SK-N-MC (cell line): ENCODE data around the gene ATP6V1C2.

Experiments used
- EZH2 ChIP-seq: fragments of 200-600 bp; sonication (generic); IDR thresholded peaks from one replicate; pipeline ENCODE4 v1.6.1; 2017; ENCODE audit warnings: antibody characterized with exemption
- POLR2AphosphoS5 ChIP-seq: IDR thresholded peaks from 2 replicates; pipeline ENCODE4 v1.6.1; 2012; ENCODE audit warnings: mild to moderate bottlenecking, low read depth, low read length, borderline replicate concordance

- no peak for TF ChIP-seq POLR2AphosphoS5
- no peak for TF ChIP-seq EZH2
These were observed 17.3 kb upstream of the ATP6V1C2 start for GRCh38 chr2:10704034-10704594.
